H1 (cell line): ENCODE measurements around the gene DGCR8. TPM values are rescaled to one million over a fixed set of nuclear protein-coding genes. Genes with fewer than 3 reads are reported as not detected.

Experiments used
- ASH2L ChIP-seq: fragments of 200-600, 300-600 bp; sonication (generic); IDR thresholded peaks from one replicate; pipeline ENCODE4 v1.7.1; 2017; ENCODE audit warnings: low read length
- CBX5 ChIP-seq: fragments of 300-800, 300-1000 bp; sonication (generic); IDR thresholded peaks from 2 replicates; pipeline ENCODE4 v1.7.1; 2016; ENCODE audit warnings: antibody characterized with exemption, low read length, low read depth
- CEBPB ChIP-seq: IDR thresholded peaks from 2 replicates; pipeline ENCODE4 v1.6.1; 2012; ENCODE audit warnings: low read depth, low read length
- CHD1 ChIP-seq: IDR thresholded peaks from 2 replicates; pipeline ENCODE4 v1.6.1; 2012; ENCODE audit warnings: low read depth, low read length, improper control_type of control experiment
- CREB1 ChIP-seq: IDR thresholded peaks from 2 replicates; pipeline ENCODE4 v1.6.1; 2012; ENCODE audit warnings: inconsistent platforms
- EZH2 ChIP-seq: fragments of 200-600 bp; sonication (generic); IDR thresholded peaks from 2 replicates; pipeline ENCODE4 v1.7.1; 2012; ENCODE audit warnings: low read depth, mild to moderate bottlenecking, moderate library complexity, low read length, inconsistent platforms; ENCODE audit not compliant: severe bottlenecking
- FOSL1 ChIP-seq: IDR thresholded peaks from 2 replicates; pipeline ENCODE4 v1.6.1; 2011; ENCODE audit warnings: mild to moderate bottlenecking, low read depth, low read length, moderate library complexity; ENCODE audit not compliant: insufficient read depth
- GTF2F1 ChIP-seq: IDR thresholded peaks from 2 replicates; pipeline ENCODE4 v1.6.1; 2012; ENCODE audit warnings: low read depth, low read length, improper control_type of control experiment, borderline replicate concordance
- HDAC6 ChIP-seq: IDR thresholded peaks from one replicate; pipeline ENCODE4 v1.7.1; 2012; ENCODE audit warnings: low read depth, mild to moderate bottlenecking, inconsistent platforms, low read length, moderate library complexity
- KDM4A ChIP-seq: IDR thresholded peaks from one replicate; pipeline ENCODE4 v1.7.1; 2012; ENCODE audit warnings: low read depth, mild to moderate bottlenecking, moderate library complexity, low read length, inconsistent platforms; ENCODE audit not compliant: severe bottlenecking
- KDM5A ChIP-seq: fragments of 200-600 bp; IDR thresholded peaks from 2 replicates; pipeline ENCODE4 v1.7.1; 2012; ENCODE audit warnings: mild to moderate bottlenecking, low read length, inconsistent platforms, mixed read lengths
- MAFK ChIP-seq: IDR thresholded peaks from 2 replicates; pipeline ENCODE4 v1.6.1; 2012; ENCODE audit warnings: low read depth, mild to moderate bottlenecking, improper control_type of control experiment, low read length
- MAX ChIP-seq: IDR thresholded peaks from 2 replicates; pipeline ENCODE4 v1.6.1; 2012; ENCODE audit warnings: inconsistent platforms
- NANOG ChIP-seq: IDR thresholded peaks from 2 replicates; pipeline ENCODE4 v1.6.1; 2011; ENCODE audit warnings: low read length, low read depth, mild to moderate bottlenecking, inconsistent platforms; ENCODE audit not compliant: insufficient read depth, poor library complexity, severe bottlenecking
- NRF1 ChIP-seq: IDR thresholded peaks from 2 replicates; pipeline ENCODE4 v1.6.1; 2011; ENCODE audit warnings: mild to moderate bottlenecking, low read depth, low read length, improper control_type of control experiment
- POLR2AphosphoS5 ChIP-seq: IDR thresholded peaks from 2 replicates; pipeline ENCODE4 v1.6.1; 2011; ENCODE audit warnings: low read depth, low read length
- RAD21 ChIP-seq, 2 experiments: IDR thresholded peaks in 1 of 2; conservative IDR thresholded peaks in 1 of 2; 2 replicates each; pipeline ENCODE4 v1.6.1; 2011; ENCODE audit warnings: low read depth in 2 of 2, low read length in 2 of 2, improper control_type of control experiment in 1 of 2, inconsistent platforms in 1 of 2, mild to moderate bottlenecking in 1 of 2, moderate library complexity in 1 of 2
- RNF2 ChIP-seq: fragments of 200-900, 300-1000 bp; sonication (generic); IDR thresholded peaks from 2 replicates; pipeline ENCODE4 v1.7.1; 2016; ENCODE audit warnings: borderline replicate concordance, low read depth, mild to moderate bottlenecking, antibody characterized with exemption, low read length; ENCODE audit not compliant: poor library complexity, severe bottlenecking; ENCODE audit errors: missing control alignments
- SIX5 ChIP-seq: IDR thresholded peaks from 2 replicates; pipeline ENCODE4 v1.6.1; 2011; ENCODE audit warnings: mild to moderate bottlenecking, low read depth, low read length
- SP1 ChIP-seq: IDR thresholded peaks from 2 replicates; pipeline ENCODE4 v1.6.1; 2011; ENCODE audit warnings: low read depth, low read length
- SP4 ChIP-seq: IDR thresholded peaks from 2 replicates; pipeline ENCODE4 v1.6.1; 2012; ENCODE audit warnings: low read length, inconsistent platforms
- SRF ChIP-seq: IDR thresholded peaks from 2 replicates; pipeline ENCODE4 v1.6.1; 2011; ENCODE audit warnings: mild to moderate bottlenecking, low read depth, low read length, moderate library complexity
- SUZ12 ChIP-seq: fragments of 200-600 bp; sonication (generic); IDR thresholded peaks from 2 replicates; pipeline ENCODE4 v1.6.1; 2012; ENCODE audit warnings: mild to moderate bottlenecking, inconsistent platforms, low read length, moderate library complexity, mixed read lengths
- TAF1 ChIP-seq: IDR thresholded peaks from 2 replicates; pipeline ENCODE4 v1.6.1; 2011; ENCODE audit warnings: mild to moderate bottlenecking, low read depth, low read length
- ZNF274 ChIP-seq: IDR thresholded peaks from 2 replicates; pipeline ENCODE4 v1.7.0; 2012; ENCODE audit warnings: low read length, borderline replicate concordance; ENCODE audit errors: extremely low read depth
- polyA plus RNA-seq, 7 experiments: library from polyadenylated mRNA; depleted of rRNA in 3 of 7; stranded (reverse) in 5 of 7; unstranded in 2 of 7; fragments of >200 nt in 5 of 7; fragments of 200-250 nt in 2 of 7; gene quantifications; 1 replicate in 5 of 7; 2 replicates in 1 of 7; 4 replicates in 1 of 7; pipeline versions ENCODE4 v1.2.1 to v1.2.3, GENCODE V29; 2011 to 2013; ENCODE audit warnings: missing spikeins in 2 of 7, mixed read lengths in 2 of 7
- total RNA-seq: library from RNA; stranded (reverse); fragmentation: NEBNext Ultra II Directional; extraction: Animal tissue kit (Norgen Biotek cat#: 25700); gene quantifications from 2 replicates; pipeline ENCODE4 v1.2.1, GENCODE V29; 2021

The DGCR8 gene
- total and polyA plus RNA-seq, 2 of the 8 experiments (the other 6 are each of a cell fraction or from before 2014, with no cell fraction given) = 23.7 to 43.7 TPM

GRCh38 chr22:20116951-20117632 lies 37.1 kb downstream of the DGCR8 start, which contains the start of gene TRMT2A (continued):
- TF ChIP-seq EZH2 (no peak), GTF2F1 (no peak), CEBPB (no peak), ZNF274 (no peak), HDAC6 (no peak), SUZ12 (no peak), CHD1 (no peak), POLR2AphosphoS5 (no peak; the same call in none of the 2 replicates), RNF2 (no peak), RAD21 (IDR thresholded peaks at IDR 0.05 in 1 of 2, conservative IDR thresholded peaks at IDR 0.05 in 1 of 2; ENCODE audit: low read depth in 2 of 2, low read length in 2 of 2) (no peak), SP4 (peak; percentile 52; the same call in 1 of the 2 replicates), SIX5 (peak; percentile 20; the same call in 1 of the 2 replicates), FOSL1 (no peak), MAFK (no peak), NANOG (no peak), CREB1 (peak; percentile 98), ASH2L (no peak), MAX (peak; percentile 97; the same call in 1 of the 2 replicates), TAF1 (peak; percentile 82), CBX5 (no peak), SRF (peak; percentile 73), SP1 (0 out of 2 replicates have a peak, but pooled peaks have one; percentile 57), KDM5A (peak; percentile 76; the same call in 1 of the 2 replicates), NRF1 (peak; percentile 61), KDM4A (no peak)
